22Rv1 (cell line): ENCODE results near the gene LOXL1.
"Not testable (repeated sequence)": the region's sequence is repeated elsewhere in the genome, so short reads cannot be mapped to it uniquely, and the experiment has no call there.

Experiments used
- ZFX ChIP-seq: fragments of 450-650 bp; IDR thresholded peaks from 2 replicates; pipeline ENCODE4 v1.6.1; 2017; ENCODE audit warnings: antibody characterized with exemption, borderline replicate concordance
- TF ChIP-seq, protein P1 (sequence below): fragments of 450-650 bp; IDR thresholded peaks from 2 replicates; pipeline ENCODE4 v1.5.1; 2017; ENCODE audit warnings: mild to moderate bottlenecking

GRCh38 chr15:73973683-73974200, 47.5 kb downstream of the LOXL1 start:
- TF ChIP-seq, protein P1, sequence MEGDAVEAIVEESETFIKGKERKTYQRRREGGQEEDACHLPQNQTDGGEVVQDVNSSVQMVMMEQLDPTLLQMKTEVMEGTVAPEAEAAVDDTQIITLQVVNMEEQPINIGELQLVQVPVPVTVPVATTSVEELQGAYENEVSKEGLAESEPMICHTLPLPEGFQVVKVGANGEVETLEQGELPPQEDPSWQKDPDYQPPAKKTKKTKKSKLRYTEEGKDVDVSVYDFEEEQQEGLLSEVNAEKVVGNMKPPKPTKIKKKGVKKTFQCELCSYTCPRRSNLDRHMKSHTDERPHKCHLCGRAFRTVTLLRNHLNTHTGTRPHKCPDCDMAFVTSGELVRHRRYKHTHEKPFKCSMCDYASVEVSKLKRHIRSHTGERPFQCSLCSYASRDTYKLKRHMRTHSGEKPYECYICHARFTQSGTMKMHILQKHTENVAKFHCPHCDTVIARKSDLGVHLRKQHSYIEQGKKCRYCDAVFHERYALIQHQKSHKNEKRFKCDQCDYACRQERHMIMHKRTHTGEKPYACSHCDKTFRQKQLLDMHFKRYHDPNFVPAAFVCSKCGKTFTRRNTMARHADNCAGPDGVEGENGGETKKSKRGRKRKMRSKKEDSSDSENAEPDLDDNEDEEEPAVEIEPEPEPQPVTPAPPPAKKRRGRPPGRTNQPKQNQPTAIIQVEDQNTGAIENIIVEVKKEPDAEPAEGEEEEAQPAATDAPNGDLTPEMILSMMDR: not testable (repeated sequence)
- not testable (repeated sequence) for TF ChIP-seq ZFX
